Stimulated activated CD4-positive, alpha-beta T cell treated with anti-CD3 and anti-CD28 coated beads, Interleukin-4, amount 100 ng/mL, for 24 hours (primary cell): Measurements from ENCODE around the gene CYLC2.

Experiments
- DNase-seq: peaks from one replicate; pipeline ENCODE4 v3.0.0-alpha.2; 2020

Gene CYLC2

GRCh38 chr9:102995033-102995432 lies at the start of gene CYLC2:
TSS of gene CYLC2 (plus strand) at chr9:102995333. CDS start at chr9:102995381, 48 bp downstream.
- DNase-seq = no peak

DNA sequence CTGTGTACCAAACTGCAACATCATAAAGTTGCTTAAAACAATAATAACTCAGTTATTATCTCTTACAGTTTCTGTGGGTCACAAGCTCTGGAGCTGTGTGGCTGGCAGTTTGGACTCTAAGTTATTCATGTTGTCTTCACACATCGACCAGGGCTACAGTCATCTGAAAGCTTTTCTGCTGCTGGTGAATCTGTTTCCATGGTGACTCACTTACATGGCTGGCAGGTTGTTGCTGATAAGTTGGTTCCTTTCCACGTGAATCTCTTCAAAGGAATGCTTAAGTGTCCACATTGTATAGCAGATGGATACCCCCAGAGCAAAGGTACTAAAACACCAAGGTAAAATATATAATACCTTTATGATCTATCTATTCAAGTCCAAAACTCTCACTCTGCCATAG lies 44.8 kb upstream of the CYLC2 start:
- no peak for DNase-seq

- no peak for DNase-seq
Observed at GRCh38 chr9:102966999-102967398, 28.1 kb upstream of the CYLC2 start.

DNA sequence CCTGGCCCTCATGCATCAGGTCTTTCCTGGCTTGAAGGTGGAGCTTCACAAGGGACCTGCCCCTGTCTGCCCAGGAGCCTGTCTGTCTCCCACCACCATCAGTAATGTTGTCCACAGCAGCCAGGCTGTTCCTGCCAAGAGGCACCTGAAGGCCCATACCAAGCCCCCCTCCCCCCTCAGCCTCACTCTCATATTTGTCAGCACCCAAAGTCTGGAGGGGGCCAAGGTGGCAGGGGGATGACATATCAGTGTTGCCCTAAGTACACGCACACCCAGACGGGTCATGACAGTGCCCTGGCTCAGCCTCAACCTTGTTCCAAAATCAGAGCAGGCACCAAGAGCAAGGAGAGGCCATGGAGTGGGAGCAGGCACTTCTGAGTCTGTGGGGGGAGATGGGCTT lies 27.2 kb upstream of the CYLC2 start:
- DNase-seq = no peak

GRCh38 chr9:102972780-102973179 lies 22.4 kb upstream of the CYLC2 start:
- DNase-seq = no peak

- no peak for DNase-seq
Observed at GRCh38 chr9:102974530-102974929, 20.6 kb upstream of the CYLC2 start.

GRCh38 chr9:102975251-102975650 lies 19.9 kb upstream of the CYLC2 start:
- DNase-seq = no peak

DNA sequence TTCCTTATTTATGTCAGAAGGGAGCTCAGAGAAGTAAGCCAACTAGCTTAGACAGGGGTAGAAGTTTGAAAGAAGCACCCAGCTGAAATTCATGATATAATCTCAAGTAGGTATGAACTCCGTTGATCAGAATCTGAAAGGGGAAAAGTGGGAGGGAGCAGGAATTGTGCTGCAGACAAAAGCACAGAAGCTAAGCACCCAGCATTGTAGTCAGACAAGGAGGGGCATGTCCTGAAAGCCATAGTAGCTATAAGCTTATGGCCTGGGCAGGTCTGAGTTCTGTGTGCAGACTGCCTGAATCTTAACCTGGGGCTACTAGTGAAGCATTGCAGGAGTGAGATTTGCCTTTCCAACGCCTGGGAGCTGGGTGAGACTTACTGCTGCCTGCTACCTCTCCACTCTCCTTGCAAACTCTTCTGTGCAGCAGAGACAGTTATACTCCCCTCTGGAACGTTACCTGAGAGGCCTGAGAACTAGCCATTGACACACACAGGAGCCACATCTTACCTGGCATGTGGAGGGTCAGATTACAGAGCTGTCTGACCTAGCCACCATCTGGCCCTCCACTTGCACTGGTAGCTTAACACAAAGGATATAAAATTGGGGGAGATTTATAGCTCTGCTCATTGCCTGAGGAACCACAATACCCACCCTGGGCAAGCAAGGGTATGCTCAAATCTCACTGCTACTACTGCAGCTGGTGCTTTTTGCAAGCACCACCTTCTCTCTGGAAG lies 9.8 kb upstream of the CYLC2 start:
- DNase-seq = no peak

GRCh38 chr9:102986425-102986824 lies 8.7 kb upstream of the CYLC2 start:
- no peak for DNase-seq

DNA sequence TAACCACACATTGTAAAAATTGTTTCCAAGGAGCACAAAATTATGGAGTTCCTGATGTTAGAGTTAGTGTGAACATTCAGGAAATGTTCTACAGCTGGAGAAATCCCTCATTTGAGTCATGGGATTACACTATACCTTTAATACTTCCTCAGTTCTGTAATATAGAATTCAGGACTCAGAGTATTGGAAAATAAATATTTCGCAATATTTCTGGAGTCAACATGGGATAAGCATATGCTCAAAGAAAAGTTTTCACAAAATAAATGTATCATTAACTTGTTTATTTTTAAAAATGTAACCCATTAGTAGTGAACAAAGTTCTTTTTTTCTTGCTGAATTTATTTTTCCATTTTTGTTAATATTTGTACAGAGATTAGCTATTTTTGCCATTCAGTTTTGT lies 8.6 kb downstream of the CYLC2 start:
- no peak for DNase-seq

- no peak for DNase-seq
Observed at GRCh38 chr9:103014242-103014641, 19.1 kb downstream of the CYLC2 start.

GRCh38 chr9:103025796-103026195 lies 30.7 kb downstream of the CYLC2 start:
- DNase-seq = no peak

- DNase-seq = no peak
Observed at GRCh38 chr9:103037508-103038477, 42.7 kb downstream of the CYLC2 start.

DNA sequence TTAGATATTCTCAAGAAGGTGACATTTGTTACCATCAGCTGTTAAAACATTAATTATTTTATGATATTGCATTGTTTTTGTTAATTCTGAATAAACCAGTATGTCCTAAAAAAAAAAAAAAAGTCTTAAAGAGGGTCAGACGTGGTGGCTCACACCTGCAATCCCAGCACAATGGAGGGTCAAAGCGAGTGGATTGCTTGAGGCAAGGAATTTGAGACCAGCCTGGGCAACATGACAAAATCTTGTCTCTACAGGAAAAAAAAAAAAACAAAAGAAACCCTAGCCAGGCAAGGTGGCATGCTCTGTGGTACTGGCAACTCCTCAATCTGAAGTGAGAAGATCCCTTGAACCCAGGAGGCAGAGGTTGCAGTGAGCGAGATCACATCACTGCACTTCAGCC lies 46.8 kb downstream of the CYLC2 start:
- no peak for DNase-seq
